Esophagus squamous epithelium (tissue), 5 donors: ENCODE data around the gene NSMF. TPM values are rescaled to one million over a fixed set of nuclear protein-coding genes. Genes with fewer than 3 reads are reported as not detected.

ENCODE experiments used
- DNase-seq: peaks from one replicate; lab custom pipeline; 2025; lab: John Stamatoyannopoulos, UW
- H3K27ac ChIP-seq, 4 donors: fragments of 200-600 bp; sonication (generic); one replicate each; pipeline ENCODE4 v1.5.1; 2016 to 2019; ENCODE audit warnings: mild to moderate bottlenecking in 1 of 4
- H3K27me3 ChIP-seq, 4 donors: fragments of 200-600 bp; sonication (generic); 1 replicate in 3 of 4; 2 replicates in 1 of 4; pipeline versions ENCODE4 v1.5.1 to v1.6.0; 2017 to 2021; ENCODE audit warnings: antibody characterized with exemption in 1 of 4
- H3K36me3 ChIP-seq, 3 donors: fragments of 200-600 bp; sonication (generic); one replicate each; pipeline ENCODE4 v1.5.1; 2016 to 2019
- H3K4me1 ChIP-seq, 3 donors: fragments of 200-600 bp; sonication (generic); one replicate each; pipeline ENCODE4 v1.5.1; 2017 to 2019
- H3K4me3 ChIP-seq, 4 donors: fragments of 200-600 bp; sonication (generic); 1 replicate in 3 of 4; 2 replicates in 1 of 4; pipeline ENCODE4 v1.5.1; 2016 to 2019; ENCODE audit warnings: mild to moderate bottlenecking in 2 of 4, moderate library complexity in 1 of 4
- H3K9me3 ChIP-seq, 3 donors: fragments of 200-600 bp; sonication (generic); one replicate each; pipeline ENCODE4 v1.5.1; 2016 to 2019
- POLR2A ChIP-seq, 4 donors: fragments of 450-650 bp; IDR thresholded peaks; one replicate each; pipeline ENCODE4 v1.6.1; 2017; ENCODE audit warnings: antibody characterized with exemption in 4 of 4, mild to moderate bottlenecking in 4 of 4, moderate library complexity in 3 of 4
- WGBS, 2 donors: methylation state at CpG; one replicate each; pipeline ENCODE4 v1.1.5; 2018; 5-methylcytosine and 5-hydroxymethylcytosine counted together
- intact Hi-C: fragments of 100-400 bp; cut with DNase I; formaldehyde crosslinking; loops from one replicate; pipeline ENCODE4 v1.15.0; 2022
- total RNA-seq, 4 donors: library from RNA; depleted of rRNA; stranded (reverse); fragments of >200 nt; gene quantifications; one replicate each; pipeline ENCODE4 v1.1.0, GENCODE V29; 2016
- TF ChIP-seq, protein P1 (sequence below), 6 experiments: fragments of 450-650 bp in 4 of 6; fragments of 200-600 bp in 2 of 6; sonication (generic) in 2 of 6; IDR thresholded peaks; one replicate each; pipeline ENCODE4 v1.5.1; 2016 to 2019; ENCODE audit warnings: antibody characterized with exemption in 6 of 6, mild to moderate bottlenecking in 4 of 6, moderate library complexity in 4 of 6
- donor health status: DM: yes; HTN: yes; CAD: no.

NSMF gene
- total RNA-seq, 4 donors from 2014 or later = 16.2 to 38.1 (median 20.6) TPM

DNA sequence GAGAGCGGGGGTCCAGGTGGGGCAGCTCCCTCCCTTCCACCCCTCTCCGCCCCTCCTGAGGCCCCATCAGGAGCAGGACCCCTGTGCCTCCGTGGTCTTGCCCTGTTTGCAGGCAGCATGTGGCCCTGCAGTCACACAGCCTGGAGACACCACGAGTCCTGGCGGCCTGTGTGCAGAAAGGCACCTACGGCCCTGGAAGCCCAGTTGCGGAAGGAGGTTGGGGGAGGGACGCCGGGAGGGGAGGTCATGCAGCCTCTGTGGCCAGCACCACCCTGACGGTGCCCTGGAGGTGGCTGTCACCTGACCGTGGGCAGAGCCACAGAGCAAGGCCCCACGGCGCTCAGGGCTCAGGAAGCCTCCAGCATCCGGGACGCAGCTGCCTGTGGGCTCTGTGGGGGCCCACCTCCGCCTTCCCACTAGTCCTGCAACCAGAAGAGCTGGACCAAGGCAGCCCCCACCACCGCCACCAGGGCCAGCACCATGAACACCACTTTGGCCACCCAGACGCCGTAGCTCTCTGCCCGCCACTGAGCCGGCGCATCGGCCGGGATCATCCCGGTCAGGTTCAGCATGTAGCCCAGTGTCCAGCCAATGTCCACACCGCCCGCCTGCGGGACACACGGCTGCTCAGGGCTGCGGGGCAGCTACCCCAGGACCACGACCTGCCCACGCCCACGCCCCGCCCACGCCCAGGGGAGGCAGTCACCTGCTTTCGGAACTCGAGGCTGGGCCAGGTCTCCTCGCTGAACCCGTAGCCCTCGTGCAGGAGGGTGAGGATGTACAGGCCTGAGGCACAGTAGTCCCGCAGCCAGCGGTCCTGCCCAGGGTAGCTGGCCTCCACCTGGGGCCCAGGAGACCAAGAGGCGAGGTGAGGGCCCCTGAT is 24.4 kb downstream of the NSMF start:
- Histone ChIP-seq H3K9me3 (no peaks in the 10 kb centered on the region), H3K4me1 (peaks cover 6 to 32% (median 7%) of the 10 kb centered on the region in 3 donors), H3K27ac (no peak overlapping the region), H3K36me3 (no peaks in the 10 kb centered on the region), H3K4me3 (no peak overlapping the region), H3K27me3 (peaks cover 0 to 63% (median 0%) of the 10 kb centered on the region in 4 donors)
- DNase-seq = no peak
- TF ChIP-seq, protein P1, sequence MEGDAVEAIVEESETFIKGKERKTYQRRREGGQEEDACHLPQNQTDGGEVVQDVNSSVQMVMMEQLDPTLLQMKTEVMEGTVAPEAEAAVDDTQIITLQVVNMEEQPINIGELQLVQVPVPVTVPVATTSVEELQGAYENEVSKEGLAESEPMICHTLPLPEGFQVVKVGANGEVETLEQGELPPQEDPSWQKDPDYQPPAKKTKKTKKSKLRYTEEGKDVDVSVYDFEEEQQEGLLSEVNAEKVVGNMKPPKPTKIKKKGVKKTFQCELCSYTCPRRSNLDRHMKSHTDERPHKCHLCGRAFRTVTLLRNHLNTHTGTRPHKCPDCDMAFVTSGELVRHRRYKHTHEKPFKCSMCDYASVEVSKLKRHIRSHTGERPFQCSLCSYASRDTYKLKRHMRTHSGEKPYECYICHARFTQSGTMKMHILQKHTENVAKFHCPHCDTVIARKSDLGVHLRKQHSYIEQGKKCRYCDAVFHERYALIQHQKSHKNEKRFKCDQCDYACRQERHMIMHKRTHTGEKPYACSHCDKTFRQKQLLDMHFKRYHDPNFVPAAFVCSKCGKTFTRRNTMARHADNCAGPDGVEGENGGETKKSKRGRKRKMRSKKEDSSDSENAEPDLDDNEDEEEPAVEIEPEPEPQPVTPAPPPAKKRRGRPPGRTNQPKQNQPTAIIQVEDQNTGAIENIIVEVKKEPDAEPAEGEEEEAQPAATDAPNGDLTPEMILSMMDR (IDR thresholded peaks at IDR 0.05) = no peak
- no peak for TF ChIP-seq POLR2A (IDR thresholded peaks at IDR 0.05)
- intact Hi-C loops = loop anchor here (10.0 kb wide), 1 partner anchor 140 kb away; no protein-coding TSS in a partner anchor
- no CpG with 5 or more reads among the region's 43 CpGs for WGBS, 2 donors

DNA sequence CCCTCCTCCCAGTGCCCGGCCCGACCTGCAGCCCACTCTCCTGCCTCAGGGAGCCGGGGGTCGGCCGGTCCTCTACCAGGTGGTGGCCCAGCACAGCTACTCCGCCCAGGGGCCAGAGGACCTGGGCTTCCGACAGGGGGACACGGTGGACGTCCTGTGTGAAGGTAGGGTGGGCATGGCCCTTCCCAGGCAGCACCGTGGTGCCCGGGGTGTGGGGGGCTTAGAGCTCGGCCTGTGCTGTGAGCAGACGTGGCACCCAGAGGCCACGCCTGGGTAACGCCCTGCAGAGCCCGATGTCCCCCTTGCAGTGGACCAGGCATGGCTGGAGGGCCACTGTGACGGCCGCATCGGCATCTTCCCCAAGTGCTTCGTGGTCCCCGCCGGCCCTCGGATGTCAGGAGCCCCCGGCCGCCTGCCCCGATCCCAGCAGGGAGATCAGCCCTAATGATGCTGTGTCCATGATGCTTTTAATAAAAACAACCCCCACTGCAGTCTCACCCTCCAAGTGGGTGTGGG is 25.2 kb downstream of the NSMF start:
- Histone ChIP-seq H3K4me1 (peaks cover 6 to 32% (median 7%) of the 10 kb centered on the region in 3 donors), H3K27ac (no peak overlapping the region), H3K4me3 (no peak overlapping the region), H3K9me3 (no peaks in the 10 kb centered on the region), H3K36me3 (no peaks in the 10 kb centered on the region), H3K27me3 (peaks cover 0 to 55% (median 0%) of the 10 kb centered on the region in 4 donors)
- no peak for DNase-seq
- no CpG with 5 or more reads among the region's 26 CpGs for WGBS, 2 donors
- intact Hi-C loops = loop anchor here (10.0 kb wide), 1 partner anchor 139 kb away; no protein-coding TSS in a partner anchor
- TF ChIP-seq, protein P1 (IDR thresholded peaks at IDR 0.05) = no peak
- TF ChIP-seq POLR2A (IDR thresholded peaks at IDR 0.05) = no peak

DNA sequence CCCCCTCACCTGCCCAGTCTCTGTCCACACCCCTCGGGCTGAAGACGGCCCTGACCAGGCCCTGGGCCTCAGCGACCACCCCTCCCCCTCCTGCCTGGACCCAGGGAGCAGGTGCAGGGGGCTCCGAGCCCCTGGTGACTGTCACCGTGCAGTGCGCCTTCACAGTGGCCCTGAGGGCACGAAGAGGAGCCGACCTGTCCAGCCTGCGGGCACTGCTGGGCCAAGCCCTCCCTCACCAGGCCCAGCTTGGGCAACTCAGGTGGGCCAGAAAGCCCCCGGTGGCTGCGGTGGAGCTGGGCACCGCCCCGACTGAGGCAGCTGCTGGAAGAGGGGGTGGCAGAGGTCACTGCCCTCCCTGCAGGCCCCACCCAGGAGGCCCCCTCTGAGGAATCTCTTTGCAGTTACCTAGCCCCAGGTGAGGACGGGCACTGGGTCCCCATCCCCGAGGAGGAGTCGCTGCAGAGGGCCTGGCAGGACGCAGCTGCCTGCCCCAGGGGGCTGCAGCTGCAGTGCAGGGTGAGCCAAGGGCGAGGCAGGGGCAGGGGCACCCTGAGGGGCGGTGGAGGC is 25.7 kb downstream of the NSMF start:
- DNase-seq = no peak
- Histone ChIP-seq H3K36me3 (no peaks in the 10 kb centered on the region), H3K27ac (no peak overlapping the region), H3K4me3 (no peak overlapping the region), H3K27me3 (peaks cover 0 to 50% (median 0%) of the 10 kb centered on the region in 4 donors), H3K9me3 (no peaks in the 10 kb centered on the region), H3K4me1 (peaks cover 6 to 32% (median 7%) of the 10 kb centered on the region in 3 donors)
- intact Hi-C loops = loop anchor here (10.0 kb wide), 1 partner anchor 139 kb away; no protein-coding TSS in a partner anchor
- TF ChIP-seq POLR2A (IDR thresholded peaks at IDR 0.05) = no peak
- TF ChIP-seq, protein P1 (IDR thresholded peaks at IDR 0.05) = no peak
- no CpG with 5 or more reads among the region's 19 CpGs for WGBS, 2 donors

DNA sequence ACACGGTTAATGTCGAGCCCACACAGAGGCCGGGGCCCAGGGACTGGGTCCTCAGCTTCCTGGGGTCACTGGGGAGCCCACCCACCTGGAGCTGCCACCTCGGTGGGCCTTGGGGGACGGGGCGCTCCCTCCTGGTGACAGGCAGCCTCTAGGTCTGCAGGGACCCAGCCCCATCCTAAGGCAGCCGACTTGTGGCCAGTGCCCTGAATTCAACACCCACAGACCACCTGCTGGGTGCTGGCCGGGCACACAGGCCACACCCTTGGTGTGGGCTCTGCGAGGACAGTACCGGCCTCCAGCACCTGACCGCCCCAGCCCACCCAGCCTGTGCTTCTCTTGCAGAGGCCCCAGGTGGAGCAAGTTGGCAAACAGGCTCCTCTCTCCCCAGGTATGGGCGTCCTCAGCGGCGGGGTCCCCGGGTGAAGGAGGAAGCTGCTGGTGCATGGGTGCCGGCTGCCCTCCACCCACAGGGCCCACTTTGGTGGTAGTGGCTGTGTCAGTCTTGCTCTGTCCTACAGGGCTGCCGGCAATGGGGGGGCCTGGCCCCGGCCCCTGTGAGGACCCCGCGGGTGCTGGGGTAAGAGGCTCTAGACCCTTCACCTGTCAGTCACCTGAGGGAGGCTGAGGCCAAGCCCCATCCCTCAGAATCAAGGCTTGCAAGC is 26.3 kb downstream of the NSMF start:
- Histone ChIP-seq H3K27ac (no peak overlapping the region), H3K36me3 (no peaks in the 10 kb centered on the region), H3K9me3 (no peaks in the 10 kb centered on the region), H3K4me3 (no peak overlapping the region), H3K4me1 (peaks cover 6 to 32% (median 7%) of the 10 kb centered on the region in 3 donors), H3K27me3 (peaks cover 0 to 43% (median 0%) of the 10 kb centered on the region in 4 donors)
- TF ChIP-seq, protein P1 (IDR thresholded peaks at IDR 0.05) = no peak
- TF ChIP-seq POLR2A (IDR thresholded peaks at IDR 0.05) = no peak
- intact Hi-C loops = loop anchor here (10.0 kb wide), 1 partner anchor 138 kb away; no protein-coding TSS in a partner anchor
- 90% methylated on average over 9 of the region's 20 CpGs; no CpG with 5 or more reads in 1 of the 2 donors for WGBS, 2 donors
- no peak for DNase-seq
